BE2C (cell line): Measurements from ENCODE around the gene RAB11A.

ENCODE experiments used
- DNase-seq: peaks from one replicate; pipeline ENCODE4 v3.0.0-alpha.2; 2020
- H3K27me3 ChIP-seq: fragments of 250-450 bp; sonication (Bioruptor Pico); 2 replicates; pipeline ENCODE4 v1.5.1; 2020; ENCODE audit warnings: mild to moderate bottlenecking
- H3K36me3 ChIP-seq: fragments of 250-450 bp; sonication (Bioruptor Pico); 2 replicates; pipeline ENCODE4 v1.5.1; 2020; ENCODE audit warnings: mild to moderate bottlenecking
- H3K4me1 ChIP-seq: fragments of 250-450 bp; sonication (Bioruptor Pico); 2 replicates; pipeline ENCODE4 v1.5.1; 2020
- H3K4me3 ChIP-seq: 2 replicates; pipeline ENCODE4 v1.5.1; 2011; ENCODE audit warnings: low read depth, low read length
- H3K9me3 ChIP-seq: fragments of 250-450 bp; sonication (Bioruptor Pico); 2 replicates; pipeline ENCODE4 v1.5.1; 2020
- CTCF ChIP-seq: IDR thresholded peaks from 2 replicates; pipeline ENCODE4 v1.5.1; 2012; ENCODE audit warnings: mild to moderate bottlenecking, low read depth, low read length

Gene RAB11A

GRCh38 chr15:65885668-65886218 lies 16.5 kb downstream of the RAB11A start:
- H3K36me3 ChIP-seq = peaks cover 45% of the 10 kb centered on the region
- H3K27me3 ChIP-seq = no peaks in the 10 kb centered on the region
- peaks cover 4% of the 10 kb centered on the region; the same call in 1 of the 2 replicates for H3K4me1 ChIP-seq
- TF ChIP-seq CTCF = no peak
- H3K4me3 ChIP-seq = no peak overlapping the region
- no peaks in the 10 kb centered on the region for H3K9me3 ChIP-seq
- DNase-seq = no peak

- no peak for DNase-seq
- TF ChIP-seq CTCF = no peak
- no peaks in the 10 kb centered on the region for H3K9me3 ChIP-seq
- H3K4me1 ChIP-seq = peaks cover 4% of the 10 kb centered on the region; the same call in 1 of the 2 replicates
- H3K36me3 ChIP-seq = peaks cover 42% of the 10 kb centered on the region
- no peak overlapping the region for H3K4me3 ChIP-seq
- no peaks in the 10 kb centered on the region for H3K27me3 ChIP-seq
Measured at GRCh38 chr15:65887565-65887964, 18.3 kb downstream of the RAB11A start.

- H3K36me3 ChIP-seq = peaks cover 36% of the 10 kb centered on the region
- TF ChIP-seq CTCF = no peak
- no peaks in the 10 kb centered on the region for H3K9me3 ChIP-seq
- H3K4me3 ChIP-seq = no peak overlapping the region
- DNase-seq = no peak
- H3K27me3 ChIP-seq = no peaks in the 10 kb centered on the region
- H3K4me1 ChIP-seq = peaks cover 4% of the 10 kb centered on the region; the same call in 1 of the 2 replicates
Measured at GRCh38 chr15:65888981-65889380, 19.7 kb downstream of the RAB11A start.

GRCh38 chr15:65893060-65893459 lies 23.8 kb downstream of the RAB11A start:
- DNase-seq = no peak
- H3K4me1 ChIP-seq = no peaks in the 10 kb centered on the region
- no peak overlapping the region for H3K4me3 ChIP-seq
- H3K36me3 ChIP-seq = peaks cover 23% of the 10 kb centered on the region
- no peak for TF ChIP-seq CTCF
- no peaks in the 10 kb centered on the region for H3K27me3 ChIP-seq
- H3K9me3 ChIP-seq = no peaks in the 10 kb centered on the region

GRCh38 chr15:65896236-65896635 lies 26.9 kb downstream of the RAB11A start:
- Histone ChIP-seq H3K9me3 (no peaks in the 10 kb centered on the region), H3K27me3 (no peaks in the 10 kb centered on the region), H3K4me3 (no peak overlapping the region), H3K36me3 (peaks cover 24% of the 10 kb centered on the region), H3K4me1 (no peaks in the 10 kb centered on the region)
- no peak for TF ChIP-seq CTCF
- DNase-seq = no peak

- Histone ChIP-seq H3K4me1 (no peaks in the 10 kb centered on the region), H3K4me3 (no peak overlapping the region), H3K36me3 (peaks cover 15% of the 10 kb centered on the region), H3K27me3 (no peaks in the 10 kb centered on the region), H3K9me3 (no peaks in the 10 kb centered on the region)
- no peak for DNase-seq
- no peak for TF ChIP-seq CTCF
Measured at GRCh38 chr15:65900488-65900887, 31.2 kb downstream of the RAB11A start.
